Muscle of leg (tissue), 11 donors: ENCODE measurements around the gene PAX8. TPM values are rescaled to one million over a fixed set of nuclear protein-coding genes. Genes with fewer than 3 reads are reported as not detected.
A peak's percentile ranks its signal among the peaks of the same experiment; 100 is the strongest.

ENCODE experiments used
- DNase-seq: peaks from one replicate; pipeline ENCODE4 v3.0.0; 2013
- H3K27ac ChIP-seq: one replicate; pipeline ENCODE4 v1.5.1; 2013; ENCODE audit warnings: mild to moderate bottlenecking, low read length, control low read depth
- H3K27me3 ChIP-seq: one replicate; pipeline ENCODE4 v1.6.1; 2013; ENCODE audit warnings: low read length; ENCODE audit not compliant: control insufficient read depth, insufficient read depth
- H3K36me3 ChIP-seq: one replicate; pipeline ENCODE4 v1.6.1; 2013; ENCODE audit warnings: low read length; ENCODE audit not compliant: control insufficient read depth, insufficient read depth
- H3K4me1 ChIP-seq: one replicate; pipeline ENCODE4 v1.6.1; 2013; ENCODE audit warnings: low read length; ENCODE audit not compliant: control insufficient read depth, insufficient read depth
- H3K4me3 ChIP-seq: one replicate; pipeline ENCODE4 v1.5.1; 2013; ENCODE audit warnings: low read length, control low read depth
- H3K9me3 ChIP-seq: replicated peaks from 2 replicates; pipeline ENCODE4 v1.6.1; 2013; ENCODE audit warnings: low read depth, low read length; ENCODE audit not compliant: control insufficient read depth
- WGBS: methylation state at CpG from one replicate; pipeline ENCODE4 v1.1.5; 2013; ENCODE audit warnings: missing lambda C conversion rate; ENCODE audit not compliant: insufficient coverage; 5-methylcytosine and 5-hydroxymethylcytosine counted together
- polyA plus RNA-seq, 8 donors: library from polyadenylated mRNA; unstranded; fragments of 120-200 nt; gene quantifications; one replicate each; pipeline versions ENCODE4 v1.2.1 to v1.2.3, GENCODE V29; 2013; ENCODE audit warnings: inconsistent platforms in 1 of 8, low replicate concordance in 1 of 8; ENCODE audit not compliant: insufficient read length in 8 of 8, insufficient read depth in 1 of 8
- total RNA-seq: library from RNA; stranded (reverse); fragments of 120-200 nt; gene quantifications from one replicate; pipeline ENCODE4 v1.2.4, GENCODE V29; 2013

Gene PAX8
- total and polyA plus RNA-seq, 9 donors = 0.02 to 11.3 (median 2.5) TPM

DNA sequence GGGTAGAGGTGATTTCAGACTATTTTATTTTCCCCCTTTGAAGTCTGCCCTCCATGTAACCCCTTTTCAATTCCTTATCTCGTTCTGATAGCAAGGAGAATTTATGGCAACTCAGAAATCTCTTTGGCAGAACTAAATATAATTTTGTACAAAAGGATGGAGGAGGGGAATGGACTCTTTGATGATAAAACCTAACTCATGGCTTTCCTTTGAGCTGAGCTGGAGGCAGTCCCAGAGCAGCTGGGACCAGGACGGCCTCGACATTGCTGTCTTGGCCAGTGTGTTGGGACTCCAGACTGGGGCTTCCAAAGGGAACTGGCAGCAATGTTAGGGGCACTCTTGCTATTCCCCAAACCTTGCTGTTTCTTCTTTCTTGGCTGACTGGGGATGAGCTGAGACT lies 47.7 kb downstream of the PAX8 start:
- no peak for DNase-seq
- no peaks in the 10 kb centered on the region for H3K27me3 ChIP-seq
- no peak overlapping the region for H3K4me3 ChIP-seq
- H3K36me3 ChIP-seq = no peaks in the 10 kb centered on the region
- 0% methylated on average over 2 of the region's 3 CpGs for WGBS
- no peaks in the 10 kb centered on the region for H3K9me3 ChIP-seq
- H3K4me1 ChIP-seq = peaks cover 20% of the 10 kb centered on the region
- H3K27ac ChIP-seq = no peak overlapping the region

DNA sequence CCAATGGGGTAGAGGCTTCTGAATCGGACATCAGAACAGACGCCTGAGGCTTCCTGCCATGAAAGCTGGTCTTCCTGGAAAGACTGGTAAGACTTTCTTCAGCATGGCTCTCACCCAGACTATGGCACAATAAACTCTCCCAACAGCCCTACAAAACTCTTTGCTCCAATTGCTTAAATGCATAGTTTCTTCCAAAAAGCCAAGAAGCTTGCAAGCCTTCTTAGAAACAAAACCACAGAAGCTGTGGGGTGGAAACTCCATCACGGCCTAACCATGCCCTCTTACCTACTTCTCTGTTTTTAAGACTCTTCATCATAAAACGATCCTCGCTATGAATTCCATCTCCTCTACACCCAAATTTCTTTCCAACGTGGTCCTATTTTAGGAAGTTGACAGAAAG lies 48.2 kb downstream of the PAX8 start:
- peaks cover 23% of the 10 kb centered on the region for H3K4me1 ChIP-seq
- H3K36me3 ChIP-seq = no peaks in the 10 kb centered on the region
- no peaks in the 10 kb centered on the region for H3K9me3 ChIP-seq
- 77% methylated on average over 3 of the region's 6 CpGs for WGBS
- no peak overlapping the region for H3K27ac ChIP-seq
- no peak for DNase-seq
- H3K27me3 ChIP-seq = no peaks in the 10 kb centered on the region
- H3K4me3 ChIP-seq = no peak overlapping the region

DNA sequence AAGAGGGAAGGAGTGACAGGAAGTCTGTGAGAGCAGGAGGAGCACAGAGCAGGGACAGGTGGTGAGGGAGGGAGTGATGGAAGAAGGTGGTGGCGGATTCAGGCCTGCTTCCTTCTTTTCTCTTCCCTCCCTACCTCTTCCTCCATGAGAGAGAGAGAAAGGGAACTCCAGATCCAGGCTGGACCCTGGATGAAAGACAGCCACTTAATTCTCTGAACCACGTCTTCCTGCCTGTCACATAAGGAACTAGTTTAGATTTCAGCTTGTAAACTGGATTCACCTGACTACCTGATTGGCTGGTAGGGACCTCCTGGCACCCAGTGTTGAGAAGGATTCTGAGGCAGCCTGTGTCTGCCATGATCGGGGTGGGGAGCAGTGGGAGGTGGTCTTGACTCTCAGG lies 48.9 kb downstream of the PAX8 start:
- Histone ChIP-seq H3K4me1 (peaks cover 26% of the 10 kb centered on the region), H3K4me3 (no peak overlapping the region), H3K27ac (no peak overlapping the region), H3K36me3 (no peaks in the 10 kb centered on the region), H3K27me3 (no peaks in the 10 kb centered on the region), H3K9me3 (no peaks in the 10 kb centered on the region)
- WGBS = 60% methylated on average over 1 of the region's 3 CpGs
- no peak for DNase-seq

DNA sequence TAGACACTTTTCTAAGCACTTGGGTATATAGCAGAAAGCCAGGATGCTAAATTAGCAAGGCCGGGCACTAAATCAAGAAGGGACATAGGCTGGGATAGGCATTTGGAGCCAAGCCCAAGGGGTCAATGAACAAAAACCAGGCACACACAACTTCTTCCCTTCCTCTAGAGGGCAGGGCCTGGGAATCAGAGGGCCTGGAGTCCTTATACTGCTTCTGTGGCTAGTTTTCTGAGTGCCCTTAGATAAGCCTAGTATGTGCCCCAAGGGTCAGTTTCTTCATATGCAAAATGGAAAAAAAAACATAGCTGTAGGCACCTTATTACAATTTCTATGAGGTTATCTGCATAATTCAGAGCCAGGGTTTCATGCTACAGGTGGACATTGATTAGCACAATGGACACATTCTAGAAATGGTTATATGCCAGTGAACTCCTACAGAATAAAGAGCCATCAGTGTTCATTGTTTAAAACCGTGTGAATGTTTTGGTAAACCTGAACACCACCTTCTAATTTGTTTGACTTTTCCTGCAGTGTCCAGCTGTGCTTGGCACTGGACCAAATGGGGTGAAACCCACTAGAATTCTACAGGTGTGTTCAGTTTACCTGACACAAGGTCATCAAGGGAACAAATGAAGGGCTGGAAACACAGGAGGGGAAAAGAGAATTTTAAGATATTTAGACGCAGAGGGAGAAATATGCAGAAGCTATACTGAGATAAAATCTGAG lies 49.6 kb downstream of the PAX8 start:
- Histone ChIP-seq H3K36me3 (no peaks in the 10 kb centered on the region), H3K4me3 (no peak overlapping the region), H3K9me3 (no peaks in the 10 kb centered on the region), H3K27me3 (no peaks in the 10 kb centered on the region), H3K4me1 (peaks cover 22% of the 10 kb centered on the region), H3K27ac (no peak overlapping the region)
- no peak for DNase-seq
- no CpG with 5 or more reads among the region's 3 CpGs for WGBS

DNA sequence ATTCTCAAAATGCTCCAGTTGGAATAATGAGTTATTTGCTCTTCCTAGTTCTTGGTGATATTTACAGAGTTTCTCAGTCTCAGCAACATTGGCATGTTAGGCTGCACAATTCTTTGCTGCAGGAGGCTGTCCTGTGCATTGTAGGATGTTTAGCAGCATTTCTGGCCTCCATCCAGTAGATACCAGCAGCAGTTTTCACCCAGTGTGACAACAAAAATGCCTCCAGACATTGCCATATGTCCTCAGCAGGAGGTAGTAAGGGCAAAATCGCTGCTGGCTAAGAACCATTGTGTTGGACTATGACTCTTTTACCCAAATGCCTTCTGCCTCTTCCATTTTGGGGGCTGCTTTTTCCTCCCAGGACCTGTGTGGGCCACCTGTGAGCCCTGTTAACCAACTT lies 50.4 kb downstream of the PAX8 start:
- H3K27ac ChIP-seq = no peak overlapping the region
- 71% methylated on average over 1 of the region's 1 CpG for WGBS
- H3K4me3 ChIP-seq = no peak overlapping the region
- no peaks in the 10 kb centered on the region for H3K27me3 ChIP-seq
- DNase-seq = no peak
- H3K4me1 ChIP-seq = peaks cover 18% of the 10 kb centered on the region
- no peaks in the 10 kb centered on the region for H3K36me3 ChIP-seq
- no peaks in the 10 kb centered on the region for H3K9me3 ChIP-seq

DNA sequence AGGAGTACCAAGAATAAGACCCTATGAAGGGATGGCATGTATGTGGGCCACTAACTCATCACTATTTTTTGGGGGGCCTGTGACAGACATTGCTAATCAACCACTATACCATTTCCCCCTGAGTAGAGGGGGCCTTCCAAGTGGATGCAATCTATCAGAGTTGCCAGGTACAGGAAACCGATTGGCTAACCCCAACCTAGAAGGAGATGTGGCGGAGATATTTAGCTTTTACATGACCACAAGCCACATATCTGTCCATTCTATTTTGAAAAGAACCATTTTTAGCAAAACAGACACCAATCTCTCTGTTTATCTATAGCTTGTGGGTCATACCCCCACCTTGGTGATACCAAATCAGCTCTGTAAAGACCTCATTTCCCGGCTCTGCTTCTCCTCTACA lies 51.0 kb downstream of the PAX8 start:
- 86% methylated on average over 2 of the region's 3 CpGs for WGBS

DNA sequence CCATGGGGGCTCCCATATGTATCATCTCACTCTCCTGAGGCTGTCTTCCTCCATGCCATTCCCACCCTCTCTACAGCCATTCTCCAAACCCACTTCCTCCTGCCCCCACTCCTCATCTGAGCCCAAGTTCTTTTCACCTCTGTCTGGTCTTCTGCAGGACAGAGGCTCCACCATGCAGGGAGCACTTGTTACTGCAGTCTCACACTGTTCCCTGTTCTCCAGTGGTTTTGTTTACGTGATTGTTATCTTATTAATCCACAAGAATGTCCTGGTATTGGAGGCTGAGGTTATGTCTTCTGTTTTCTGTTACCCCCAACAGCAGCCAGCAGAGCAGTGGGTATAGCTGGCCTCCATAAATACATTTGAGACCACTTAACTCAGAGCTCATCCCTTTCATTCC lies 51.4 kb downstream of the PAX8 start:
- no peaks in the 10 kb centered on the region for H3K9me3 ChIP-seq
- no CpG with 5 or more reads among the region's 1 CpG for WGBS
- H3K27me3 ChIP-seq = no peaks in the 10 kb centered on the region
- H3K36me3 ChIP-seq = no peaks in the 10 kb centered on the region
- no peak for DNase-seq
- no peak overlapping the region for H3K27ac ChIP-seq
- H3K4me3 ChIP-seq = no peak overlapping the region
- H3K4me1 ChIP-seq = peaks cover 13% of the 10 kb centered on the region

More for the DNA sequence above, 51.0 kb downstream of the PAX8 start:
- Histone ChIP-seq H3K36me3 (no peaks in the 10 kb centered on the region), H3K4me1 (peaks cover 17% of the 10 kb centered on the region), H3K27me3 (no peaks in the 10 kb centered on the region), H3K27ac (no peak overlapping the region), H3K9me3 (no peaks in the 10 kb centered on the region), H3K4me3 (no peak overlapping the region)
- no peak for DNase-seq

DNA sequence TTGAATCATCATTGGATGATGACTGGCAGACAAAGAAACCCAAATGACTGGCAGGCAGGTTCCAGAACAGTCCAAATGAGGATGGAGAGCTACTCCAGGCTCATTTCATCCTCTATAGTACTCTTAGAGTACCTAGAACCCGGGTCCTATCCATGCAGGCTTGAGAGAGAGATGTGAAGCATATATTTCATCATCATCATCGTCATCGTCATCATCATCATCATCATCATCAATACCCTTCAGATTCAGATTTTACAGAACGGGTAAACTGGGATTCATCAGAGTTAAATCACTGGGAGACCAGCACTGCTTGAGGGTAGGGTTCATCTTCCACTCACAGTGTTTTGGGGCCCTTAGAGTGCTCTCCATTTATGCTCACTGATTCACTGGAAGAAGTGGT lies 52.3 kb downstream of the PAX8 start:
- peaks cover 8% of the 10 kb centered on the region for H3K4me1 ChIP-seq
- no peaks in the 10 kb centered on the region for H3K36me3 ChIP-seq
- 40% methylated on average over 2 of the region's 4 CpGs for WGBS
- no peaks in the 10 kb centered on the region for H3K27me3 ChIP-seq
- H3K9me3 ChIP-seq = no peaks in the 10 kb centered on the region
- no peak for DNase-seq
- H3K4me3 ChIP-seq = no peak overlapping the region
- no peak overlapping the region for H3K27ac ChIP-seq

DNA sequence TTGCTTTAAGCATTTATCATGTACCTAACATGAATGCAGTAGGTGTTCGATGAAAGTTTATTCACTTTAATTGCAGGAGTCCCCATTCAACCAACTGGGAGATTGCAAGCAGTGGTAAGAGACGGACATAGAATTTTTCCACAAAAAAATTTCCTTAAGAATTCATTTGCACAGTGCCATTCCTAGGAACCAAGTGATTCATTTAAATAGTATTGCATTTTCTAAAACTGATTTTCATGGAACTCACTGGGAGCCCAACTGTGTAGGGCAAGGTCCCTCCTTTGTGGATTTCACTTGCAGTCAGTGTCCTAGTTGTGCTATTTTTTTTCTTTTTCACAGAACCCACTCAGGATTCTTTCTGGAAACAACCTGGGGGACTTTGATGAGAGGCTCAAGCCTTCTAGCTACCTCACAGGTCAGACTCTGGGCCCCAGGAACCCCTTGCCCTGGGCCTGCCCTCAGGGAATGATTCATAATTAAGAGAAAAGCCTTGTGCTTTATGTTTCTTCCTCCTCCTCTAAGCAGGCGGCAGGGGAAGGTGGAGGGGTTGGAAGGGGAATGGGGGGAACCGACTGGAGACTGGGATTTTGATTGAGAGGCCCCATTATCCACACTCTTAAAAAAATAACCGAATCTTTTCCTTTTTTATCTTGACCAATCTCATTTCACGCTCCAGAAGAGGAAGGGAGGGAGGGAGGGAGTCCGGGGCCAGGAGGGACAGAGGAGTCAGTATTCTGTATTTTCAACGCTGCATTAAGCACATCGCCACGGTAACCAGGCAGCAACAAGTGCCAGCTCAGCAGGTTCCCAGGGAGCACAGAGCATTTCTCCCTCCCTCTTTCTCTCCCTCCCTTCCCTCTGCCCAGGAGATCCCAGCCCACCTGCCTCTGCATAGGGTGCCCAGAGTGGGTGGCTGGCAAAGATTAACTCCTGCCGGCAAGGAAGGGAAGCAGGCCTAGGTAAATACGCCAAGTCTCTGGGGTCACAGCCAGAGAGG lies 53.2 kb downstream of the PAX8 start:
- peaks cover 8% of the 10 kb centered on the region for H3K4me1 ChIP-seq
- DNase-seq = peak; percentile 79
- WGBS = 50% methylated on average over 2 of the region's 12 CpGs
- peak overlapping the region; percentile 60 for H3K27ac ChIP-seq
- H3K4me3 ChIP-seq = no peak overlapping the region
- no peaks in the 10 kb centered on the region for H3K36me3 ChIP-seq
- H3K9me3 ChIP-seq = no peaks in the 10 kb centered on the region
- H3K27me3 ChIP-seq = no peaks in the 10 kb centered on the region

DNA sequence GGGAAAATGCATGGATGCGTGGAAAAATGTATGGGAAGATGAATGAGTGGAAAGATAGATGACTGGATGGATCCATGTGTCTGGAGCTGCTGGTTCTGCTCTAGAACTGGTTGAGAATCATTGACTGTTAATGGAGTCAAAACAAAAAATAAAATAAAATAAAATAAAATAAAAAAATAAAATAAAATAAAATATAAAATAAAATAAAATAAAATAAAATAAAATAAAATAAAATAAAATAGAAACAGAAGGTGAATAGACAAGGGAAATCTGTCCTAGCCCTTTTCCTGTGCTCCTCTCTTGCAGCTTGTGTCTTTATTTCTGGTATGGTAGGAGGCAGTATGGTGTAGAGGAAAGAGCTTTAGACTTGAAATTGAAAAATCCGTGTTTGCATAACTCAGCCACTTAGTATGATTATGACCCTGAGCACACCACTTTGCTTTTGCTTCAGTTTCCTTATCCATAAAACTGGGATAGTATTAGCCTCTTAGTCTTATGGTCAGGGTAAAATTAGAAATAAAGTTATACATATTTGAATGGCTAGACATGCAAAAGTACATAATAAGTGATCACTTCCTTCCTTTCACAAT lies 54.0 kb downstream of the PAX8 start:
- no peak overlapping the region for H3K4me3 ChIP-seq
- no peak overlapping the region for H3K27ac ChIP-seq
- peaks cover 8% of the 10 kb centered on the region for H3K4me1 ChIP-seq
- H3K9me3 ChIP-seq = no peaks in the 10 kb centered on the region
- H3K36me3 ChIP-seq = no peaks in the 10 kb centered on the region
- DNase-seq = no peak
- WGBS = 91% methylated on average over 1 of the region's 2 CpGs
- no peaks in the 10 kb centered on the region for H3K27me3 ChIP-seq
